Fibroblast of mammary gland (primary cell): Measurements from ENCODE around the gene CDC42EP4.

Source experiments
- DNase-seq: peaks from one replicate; pipeline ENCODE4 v3.0.0-alpha.2; 2010; ENCODE audit warnings: low read depth
- H3K4me3 ChIP-seq: 2 replicates; pipeline ENCODE4 v1.5.1; 2011; ENCODE audit warnings: low read depth, mild to moderate bottlenecking, low read length, moderate library complexity; ENCODE audit not compliant: control insufficient read depth
- TF ChIP-seq, protein P1 (sequence below): conservative IDR thresholded peaks from 2 replicates; pipeline ENCODE4 v1.5.1; 2011; ENCODE audit warnings: low read depth, low read length, inconsistent platforms; ENCODE audit not compliant: control insufficient read depth, insufficient read depth

The CDC42EP4 gene

DNA sequence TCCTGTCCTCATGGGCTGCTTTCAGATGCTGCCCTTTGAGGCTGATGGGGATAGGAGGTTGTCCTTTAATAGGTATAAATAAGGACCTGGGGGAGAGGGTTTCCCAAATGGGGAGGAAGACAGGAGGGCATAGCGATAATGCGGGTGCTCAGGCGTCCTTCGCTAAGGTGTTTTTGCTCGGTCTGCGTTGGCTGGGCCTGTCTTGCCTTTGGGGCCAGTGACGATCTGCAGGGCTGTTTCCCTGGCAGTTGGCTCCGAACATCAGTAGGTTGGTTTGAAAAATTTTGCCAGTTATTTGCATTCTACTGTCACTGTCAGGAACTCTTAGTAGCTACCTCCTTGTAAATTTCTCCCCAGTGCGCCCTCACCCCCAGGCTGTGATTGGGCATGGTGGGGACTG, 37.8 kb upstream of the CDC42EP4 start:
- TF ChIP-seq, protein P1, sequence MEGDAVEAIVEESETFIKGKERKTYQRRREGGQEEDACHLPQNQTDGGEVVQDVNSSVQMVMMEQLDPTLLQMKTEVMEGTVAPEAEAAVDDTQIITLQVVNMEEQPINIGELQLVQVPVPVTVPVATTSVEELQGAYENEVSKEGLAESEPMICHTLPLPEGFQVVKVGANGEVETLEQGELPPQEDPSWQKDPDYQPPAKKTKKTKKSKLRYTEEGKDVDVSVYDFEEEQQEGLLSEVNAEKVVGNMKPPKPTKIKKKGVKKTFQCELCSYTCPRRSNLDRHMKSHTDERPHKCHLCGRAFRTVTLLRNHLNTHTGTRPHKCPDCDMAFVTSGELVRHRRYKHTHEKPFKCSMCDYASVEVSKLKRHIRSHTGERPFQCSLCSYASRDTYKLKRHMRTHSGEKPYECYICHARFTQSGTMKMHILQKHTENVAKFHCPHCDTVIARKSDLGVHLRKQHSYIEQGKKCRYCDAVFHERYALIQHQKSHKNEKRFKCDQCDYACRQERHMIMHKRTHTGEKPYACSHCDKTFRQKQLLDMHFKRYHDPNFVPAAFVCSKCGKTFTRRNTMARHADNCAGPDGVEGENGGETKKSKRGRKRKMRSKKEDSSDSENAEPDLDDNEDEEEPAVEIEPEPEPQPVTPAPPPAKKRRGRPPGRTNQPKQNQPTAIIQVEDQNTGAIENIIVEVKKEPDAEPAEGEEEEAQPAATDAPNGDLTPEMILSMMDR = no peak
- no peak overlapping the region for H3K4me3 ChIP-seq
- DNase-seq = no peak

DNA sequence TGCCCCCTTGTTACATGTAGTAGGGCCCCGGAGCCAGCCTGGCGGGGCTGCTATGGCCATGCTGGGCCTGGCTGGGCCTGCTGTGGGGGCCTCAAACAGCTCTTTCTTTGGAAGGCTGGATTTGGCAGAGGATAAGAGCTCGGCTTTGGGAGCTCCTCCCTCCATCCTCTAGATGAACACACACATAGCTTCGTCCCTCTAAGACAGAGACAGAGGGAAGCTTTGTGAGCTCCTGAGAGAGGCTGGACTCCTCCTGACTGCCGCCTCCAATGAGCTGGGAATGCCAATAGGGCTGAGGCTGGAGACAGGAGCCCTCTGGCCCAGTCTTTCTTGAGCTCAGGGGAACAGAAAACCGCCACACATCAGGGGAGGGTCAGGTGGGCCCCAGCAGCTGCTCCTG, 37.3 kb upstream of the CDC42EP4 start:
- no peak overlapping the region for H3K4me3 ChIP-seq
- no peak for DNase-seq

DNA sequence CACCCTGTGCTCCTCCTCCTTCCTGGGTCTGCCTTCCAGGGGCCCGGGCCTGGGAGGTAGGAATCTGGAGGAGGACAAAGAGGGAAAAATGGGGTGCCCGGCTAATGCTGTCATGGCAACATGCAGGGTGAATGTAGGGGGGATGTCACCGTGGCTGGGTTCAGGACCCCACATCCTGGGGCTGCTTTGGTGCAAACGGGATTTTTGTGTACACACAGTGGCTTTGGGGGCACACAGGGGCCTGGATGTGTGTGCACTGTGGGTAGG, 37.0 kb upstream of the CDC42EP4 start:
- TF ChIP-seq, protein P1 = no peak
- no peak overlapping the region for H3K4me3 ChIP-seq
- no peak for DNase-seq

More for the DNA sequence above, 37.3 kb upstream of the CDC42EP4 start:
- TF ChIP-seq, protein P1 = no peak

DNA sequence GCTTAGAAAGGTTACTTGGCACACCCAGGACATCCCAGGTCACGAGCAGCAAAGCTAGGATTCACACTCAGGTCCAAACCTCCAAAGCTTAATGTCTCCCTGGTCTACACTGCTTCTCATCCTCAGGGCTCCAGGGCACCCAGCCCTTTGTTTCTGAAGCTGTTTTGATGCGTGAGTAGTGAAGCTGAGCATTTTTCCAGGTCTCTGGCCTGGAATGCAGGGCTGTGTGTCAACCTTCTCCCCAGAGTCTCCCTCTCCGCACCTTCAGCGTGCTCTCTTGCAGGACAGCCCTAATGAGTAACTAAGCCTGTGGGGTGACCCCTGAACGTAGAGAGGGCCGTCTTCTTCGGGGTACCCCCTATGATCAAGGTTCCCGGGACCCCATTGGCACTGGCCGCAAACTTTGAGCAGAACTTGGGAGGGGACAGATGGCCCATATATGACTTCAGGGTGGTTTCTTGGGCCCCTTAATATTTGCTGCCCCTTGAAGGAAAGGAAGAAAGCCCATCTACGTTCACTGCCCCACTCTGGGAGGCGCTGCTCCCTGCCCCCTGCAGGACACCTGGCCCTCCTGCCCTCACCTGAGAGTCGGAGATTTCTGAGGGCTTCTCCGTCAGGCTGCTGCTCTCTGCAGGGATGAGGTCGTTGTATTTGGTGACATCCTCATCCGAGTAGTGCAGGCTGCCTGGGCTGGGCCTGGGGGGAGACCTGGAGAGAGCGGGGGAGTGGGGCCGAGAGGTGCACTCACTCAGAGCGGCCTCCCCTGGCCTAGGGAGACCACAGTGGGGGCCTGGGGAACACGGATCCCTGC, 36.4 kb upstream of the CDC42EP4 start:
- no peak for DNase-seq
- TF ChIP-seq, protein P1 = no peak
- no peak overlapping the region for H3K4me3 ChIP-seq

DNA sequence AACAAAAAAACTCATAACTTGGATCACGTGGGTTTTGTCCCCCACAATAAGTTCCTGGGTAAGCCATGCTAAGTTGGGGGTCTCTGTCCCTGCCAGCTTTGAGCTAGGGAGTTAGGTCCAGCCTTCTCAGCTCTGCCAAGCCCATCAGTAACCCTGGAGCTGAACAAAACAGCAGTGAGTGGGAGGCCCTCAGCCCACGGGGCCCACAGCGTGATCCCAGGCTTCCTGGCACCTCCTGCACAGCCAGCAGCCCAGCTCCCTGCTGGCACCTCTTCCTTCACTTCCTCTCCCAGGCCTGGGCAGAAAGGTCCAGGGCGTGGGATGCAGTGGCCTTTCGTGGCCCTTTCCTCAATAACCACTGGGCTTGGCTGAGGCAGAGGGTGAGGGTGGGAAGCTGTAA, 35.5 kb upstream of the CDC42EP4 start:
- no peak overlapping the region for H3K4me3 ChIP-seq

DNA sequence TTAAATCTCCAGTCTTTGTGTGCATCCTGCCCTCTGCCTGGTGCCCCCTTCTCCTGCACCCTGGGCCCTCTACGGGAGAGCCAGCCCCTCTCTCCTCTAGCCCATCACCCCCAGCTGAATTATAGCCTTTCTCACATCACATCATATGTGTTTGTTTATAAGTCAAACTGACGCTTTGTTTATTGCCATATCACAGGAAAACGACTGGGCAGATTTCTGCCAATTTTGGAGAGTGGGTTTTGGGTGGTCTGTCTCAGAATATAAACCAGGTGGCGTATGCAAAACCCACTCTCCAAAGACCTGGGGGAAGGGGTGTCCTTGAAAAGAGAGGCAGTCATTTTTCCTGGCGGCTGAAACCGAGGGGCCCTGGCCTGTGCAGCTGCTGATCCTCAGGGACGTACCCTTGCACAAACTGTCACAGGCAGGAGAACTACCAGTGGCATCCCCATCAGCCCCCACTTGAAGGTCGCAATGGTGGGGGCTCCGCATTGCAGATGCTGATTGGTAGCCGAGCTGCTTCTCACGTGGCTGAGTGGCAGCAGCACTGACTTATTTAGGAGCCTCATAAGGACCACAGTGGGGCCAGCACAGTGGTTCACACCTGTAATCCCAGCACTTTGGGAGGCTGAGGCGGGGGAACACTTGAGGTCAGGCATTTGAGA, 34.8 kb upstream of the CDC42EP4 start:
- no peak for DNase-seq
- no peak overlapping the region for H3K4me3 ChIP-seq
- TF ChIP-seq, protein P1 = no peak

More for the DNA sequence above, 35.5 kb upstream of the CDC42EP4 start:
- DNase-seq = no peak
- TF ChIP-seq, protein P1 = no peak
